Neural progenitor cell (in vitro differentiated cells): ENCODE measurements around the gene PTPRT.

Source experiments
- CTCF ChIP-seq: fragments of 200-600 bp; sonication (generic); IDR thresholded peaks from 2 replicates; pipeline ENCODE4 v1.5.1; 2017; ENCODE audit warnings: antibody characterized with exemption, mild to moderate bottlenecking
- EZH2 ChIP-seq: fragments of 200-600 bp; sonication (generic); IDR thresholded peaks from 2 replicates; pipeline ENCODE4 v1.6.1; 2017; ENCODE audit warnings: antibody characterized with exemption, mild to moderate bottlenecking, moderate library complexity

- TF ChIP-seq EZH2 = no peak
- no peak for TF ChIP-seq CTCF
Observed at GRCh38 chr20:43238266-43238665, 48.6 kb upstream of the PTPRT start.
